ENCODE results near the gene GOLGA6L10.

- TF ChIP-seq, protein P1, sequence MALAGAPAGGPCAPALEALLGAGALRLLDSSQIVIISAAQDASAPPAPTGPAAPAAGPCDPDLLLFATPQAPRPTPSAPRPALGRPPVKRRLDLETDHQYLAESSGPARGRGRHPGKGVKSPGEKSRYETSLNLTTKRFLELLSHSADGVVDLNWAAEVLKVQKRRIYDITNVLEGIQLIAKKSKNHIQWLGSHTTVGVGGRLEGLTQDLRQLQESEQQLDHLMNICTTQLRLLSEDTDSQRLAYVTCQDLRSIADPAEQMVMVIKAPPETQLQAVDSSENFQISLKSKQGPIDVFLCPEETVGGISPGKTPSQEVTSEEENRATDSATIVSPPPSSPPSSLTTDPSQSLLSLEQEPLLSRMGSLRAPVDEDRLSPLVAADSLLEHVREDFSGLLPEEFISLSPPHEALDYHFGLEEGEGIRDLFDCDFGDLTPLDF (CRISPR knock-in tag; IDR thresholded peaks at IDR 0.05) = no peak
- TF ChIP-seq CBX5 (IDR thresholded peaks at IDR 0.05; ENCODE audit: borderline replicate concordance, low read depth) (no peak), ZNF217 (CRISPR knock-in tag; IDR thresholded peaks at IDR 0.05) (no peak), ZNF780A (CRISPR knock-in tag; IDR thresholded peaks at IDR 0.05) (no peak), CTCF (IDR thresholded peaks at IDR 0.05 in 2 of 3, conservative IDR thresholded peaks at IDR 0.05 in 1 of 3; ENCODE audit: insufficient read depth in 2 of 3, low read depth in 1 of 3, low read length in 3 of 3) (no peak), ZNF184 (CRISPR knock-in tag; IDR thresholded peaks at IDR 0.05) (no peak), MAFF (IDR thresholded peaks at IDR 0.05; ENCODE audit: low read length) (no peak), DDX20 (tag; IDR thresholded peaks at IDR 0.05; ENCODE audit: low read depth) (no peak), JUN (IDR thresholded peaks at IDR 0.05; ENCODE audit: borderline replicate concordance, low read depth, low read length) (no peak), JUN (CRISPR knock-in tag; IDR thresholded peaks at IDR 0.05; ENCODE audit: borderline replicate concordance) (no peak), ZBTB7A (IDR thresholded peaks at IDR 0.05; ENCODE audit: borderline replicate concordance, control insufficient read depth, low read depth, low read length) (no peak), EZH2 (IDR thresholded peaks at IDR 0.05; ENCODE audit: borderline replicate concordance, low read depth, low read length) (no peak)
- TF ChIP-seq, protein P2, sequence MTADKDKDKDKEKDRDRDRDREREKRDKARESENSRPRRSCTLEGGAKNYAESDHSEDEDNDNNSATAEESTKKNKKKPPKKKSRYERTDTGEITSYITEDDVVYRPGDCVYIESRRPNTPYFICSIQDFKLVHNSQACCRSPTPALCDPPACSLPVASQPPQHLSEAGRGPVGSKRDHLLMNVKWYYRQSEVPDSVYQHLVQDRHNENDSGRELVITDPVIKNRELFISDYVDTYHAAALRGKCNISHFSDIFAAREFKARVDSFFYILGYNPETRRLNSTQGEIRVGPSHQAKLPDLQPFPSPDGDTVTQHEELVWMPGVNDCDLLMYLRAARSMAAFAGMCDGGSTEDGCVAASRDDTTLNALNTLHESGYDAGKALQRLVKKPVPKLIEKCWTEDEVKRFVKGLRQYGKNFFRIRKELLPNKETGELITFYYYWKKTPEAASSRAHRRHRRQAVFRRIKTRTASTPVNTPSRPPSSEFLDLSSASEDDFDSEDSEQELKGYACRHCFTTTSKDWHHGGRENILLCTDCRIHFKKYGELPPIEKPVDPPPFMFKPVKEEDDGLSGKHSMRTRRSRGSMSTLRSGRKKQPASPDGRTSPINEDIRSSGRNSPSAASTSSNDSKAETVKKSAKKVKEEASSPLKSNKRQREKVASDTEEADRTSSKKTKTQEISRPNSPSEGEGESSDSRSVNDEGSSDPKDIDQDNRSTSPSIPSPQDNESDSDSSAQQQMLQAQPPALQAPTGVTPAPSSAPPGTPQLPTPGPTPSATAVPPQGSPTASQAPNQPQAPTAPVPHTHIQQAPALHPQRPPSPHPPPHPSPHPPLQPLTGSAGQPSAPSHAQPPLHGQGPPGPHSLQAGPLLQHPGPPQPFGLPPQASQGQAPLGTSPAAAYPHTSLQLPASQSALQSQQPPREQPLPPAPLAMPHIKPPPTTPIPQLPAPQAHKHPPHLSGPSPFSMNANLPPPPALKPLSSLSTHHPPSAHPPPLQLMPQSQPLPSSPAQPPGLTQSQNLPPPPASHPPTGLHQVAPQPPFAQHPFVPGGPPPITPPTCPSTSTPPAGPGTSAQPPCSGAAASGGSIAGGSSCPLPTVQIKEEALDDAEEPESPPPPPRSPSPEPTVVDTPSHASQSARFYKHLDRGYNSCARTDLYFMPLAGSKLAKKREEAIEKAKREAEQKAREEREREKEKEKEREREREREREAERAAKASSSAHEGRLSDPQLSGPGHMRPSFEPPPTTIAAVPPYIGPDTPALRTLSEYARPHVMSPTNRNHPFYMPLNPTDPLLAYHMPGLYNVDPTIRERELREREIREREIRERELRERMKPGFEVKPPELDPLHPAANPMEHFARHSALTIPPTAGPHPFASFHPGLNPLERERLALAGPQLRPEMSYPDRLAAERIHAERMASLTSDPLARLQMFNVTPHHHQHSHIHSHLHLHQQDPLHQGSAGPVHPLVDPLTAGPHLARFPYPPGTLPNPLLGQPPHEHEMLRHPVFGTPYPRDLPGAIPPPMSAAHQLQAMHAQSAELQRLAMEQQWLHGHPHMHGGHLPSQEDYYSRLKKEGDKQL (CRISPR knock-in tag; IDR thresholded peaks at IDR 0.05; ENCODE audit: borderline replicate concordance) = no peak
These were observed 39.5 kb downstream of the GOLGA6L10 start for GRCh38 chr15:82309802-82310201.

All from K562 (cell line).